K562 (cell line): ENCODE measurements around the gene ALDH18A1. TPM values are rescaled to one million over a fixed set of nuclear protein-coding genes. Genes with fewer than 3 reads are reported as not detected.

ENCODE experiments used
- ATAC-seq: fragments of 200-7000 bp; cut with Tn5 transposase; 3 replicates; pipeline ENCODE4 v1.9.1; 2020; ENCODE audit warnings: moderate library complexity
- BruUV-seq: library from RNA; stranded (reverse); fragments of 400-500 nt; replicated peaks from 2 replicates; lab custom pipeline; 2021; lab: Mats Ljungman, UMichigan
- CTCF ChIA-PET: fragments of 300-600 bp; formaldehyde crosslinking; extraction: SDS; loops from one replicate; lab custom pipeline; 2021; ENCODE audit warnings: low intra/inter-chr PET ratio; lab: Yijun Ruan, JAX
- POLR2A ChIA-PET: fragments of 300-600, 350-650 bp; sonication (Branson Sonifier 250); formaldehyde crosslinking; extraction: SDS; loops from one replicate; lab custom pipeline; 2021; ENCODE audit warnings: antibody characterized with exemption, inconsistent platforms; lab: Yijun Ruan, JAX
- DNase-seq, 4 experiments: peaks; one replicate each; pipeline versions ENCODE4 v3.0.0 to v3.0.0-alpha.2; 2011 to 2018; ENCODE audit warnings: low spot score in 3 of 4, mixed read lengths in 3 of 4; ENCODE audit errors: extremely low read depth in 1 of 4
- FAIRE-seq: peaks from 2 replicates; lab custom pipeline; 2011; peaks lifted over from hg19 to GRCh38; lab: Jason Lieb, UNC
- H2AFZ ChIP-seq: 2 replicates; pipeline ENCODE4 v1.6.0; 2011; ENCODE audit warnings: low read depth, low read length, control low read depth, inconsistent platforms
- H3K27ac ChIP-seq: fragments of 200-600 bp; 3 replicates; pipeline ENCODE4 v1.8.0; 2011; ENCODE audit warnings: low read depth, mild to moderate bottlenecking, control low read depth, inconsistent platforms, low read length, moderate library complexity, mixed read lengths; ENCODE audit errors: extremely low read depth
- H3K27me3 ChIP-seq, 2 experiments: fragments of 300-600 bp in 1 of 2; 2 replicates in 1 of 2; 3 replicates in 1 of 2; pipeline versions ENCODE4 v1.6.0 to v1.8.0; 2011; ENCODE audit warnings: inconsistent platforms in 2 of 2, low read length in 2 of 2, mild to moderate bottlenecking in 1 of 2, mixed read lengths in 1 of 2, moderate library complexity in 1 of 2; ENCODE audit not compliant: control insufficient read depth in 2 of 2, insufficient read depth in 2 of 2
- H3K36me3 ChIP-seq: fragments of 300-600 bp; 3 replicates; pipeline ENCODE4 v1.8.0; 2011; ENCODE audit warnings: mild to moderate bottlenecking, low read length, inconsistent platforms; ENCODE audit not compliant: control insufficient read depth, insufficient read depth
- H3K4me1 ChIP-seq, 2 experiments: fragments of 200-600 bp in 1 of 2; replicated peaks in 1 of 2; 2 replicates in 1 of 2; 3 replicates in 1 of 2; pipeline versions ENCODE4 v1.5.1 to v1.8.0; 2011; ENCODE audit warnings: inconsistent platforms in 2 of 2, low read length in 2 of 2, mild to moderate bottlenecking in 1 of 2, mixed read lengths in 1 of 2, moderate library complexity in 1 of 2; ENCODE audit not compliant: control insufficient read depth in 2 of 2, insufficient read depth in 2 of 2
- H3K4me2 ChIP-seq: 2 replicates; pipeline ENCODE4 v1.6.1; 2011; ENCODE audit warnings: low read length, control low read depth, inconsistent platforms, mixed read lengths; ENCODE audit not compliant: insufficient read depth
- H3K4me3 ChIP-seq: fragments of 200-600 bp; sonication (generic), shearing (Covaris generic); 2 replicates; pipeline ENCODE4 v1.5.1; 2016; ENCODE audit warnings: control low read depth, inconsistent platforms
- H3K79me2 ChIP-seq: fragments of 200-600 bp; 3 replicates; pipeline ENCODE4 v1.8.0; 2011; ENCODE audit warnings: low read length, inconsistent platforms; ENCODE audit not compliant: control insufficient read depth, insufficient read depth
- H3K9ac ChIP-seq, 2 experiments: 2 replicates each; pipeline versions ENCODE4 v1.6.0 to v1.6.1; 2011; ENCODE audit warnings: low read depth in 2 of 2, low read length in 2 of 2, control low read depth in 1 of 2, inconsistent platforms in 1 of 2, mild to moderate bottlenecking in 1 of 2, mixed read lengths in 1 of 2; ENCODE audit not compliant: insufficient read depth in 1 of 2
- H3K9me1 ChIP-seq: one replicate; pipeline ENCODE4 v1.6.0; 2011; ENCODE audit warnings: inconsistent platforms, mild to moderate bottlenecking, low read length, moderate library complexity; ENCODE audit not compliant: control insufficient read depth, insufficient read depth
- H3K9me3 ChIP-seq: replicated peaks from 2 replicates; pipeline ENCODE4 v1.5.1; 2011; ENCODE audit warnings: low read depth, low read length, inconsistent platforms; ENCODE audit not compliant: control insufficient read depth, insufficient read depth
- H4K20me1 ChIP-seq: replicated peaks from 2 replicates; pipeline ENCODE4 v1.6.1; 2011; ENCODE audit warnings: low read length, inconsistent platforms, mixed read lengths; ENCODE audit not compliant: control insufficient read depth, insufficient read depth
- CCNT2 ChIP-seq: IDR thresholded peaks from 2 replicates; pipeline ENCODE4 v1.6.1; 2011; ENCODE audit warnings: borderline replicate concordance, low read depth, mild to moderate bottlenecking, moderate library complexity, mixed read lengths, low read length; ENCODE audit not compliant: insufficient read length; ENCODE audit errors: extremely low read depth
- CTBP1 ChIP-seq: fragments of 450-650 bp; IDR thresholded peaks from 2 replicates; pipeline ENCODE4 v1.6.1; 2016; ENCODE audit warnings: borderline replicate concordance
- KDM1A ChIP-seq, 2 experiments: fragments of 450-650 bp; IDR thresholded peaks; 2 replicates each; pipeline ENCODE4 v1.6.1; 2016; ENCODE audit warnings: mild to moderate bottlenecking in 2 of 2
- RBBP5 ChIP-seq: fragments of 200-600 bp; sonication (generic); IDR thresholded peaks from 2 replicates; pipeline ENCODE4 v1.6.1; 2012; ENCODE audit warnings: borderline replicate concordance, mild to moderate bottlenecking, low read length, control low read depth, inconsistent platforms; ENCODE audit not compliant: insufficient read depth, poor library complexity, severe bottlenecking
- RFX5 ChIP-seq: IDR thresholded peaks from 2 replicates; pipeline ENCODE4 v1.6.1; 2011; ENCODE audit warnings: low read depth, mild to moderate bottlenecking, improper control_type of control experiment, low read length
- SFPQ ChIP-seq: fragments of 200-400 bp; formaldehyde crosslinking; IDR thresholded peaks from 2 replicates; pipeline ENCODE4 v1.6.1; 2017; ENCODE audit warnings: mild to moderate bottlenecking, low read depth, low read length, moderate library complexity
- ZEB2 ChIP-seq: fragments of 450-650 bp; IDR thresholded peaks from 2 replicates; pipeline ENCODE4 v1.6.1; 2016
- ZFP91 ChIP-seq: sonication (generic); formaldehyde crosslinking; IDR thresholded peaks from 2 replicates; pipeline ENCODE4 v1.8.0; 2022; ENCODE audit warnings: mild to moderate bottlenecking, missing genetic modification reagents
- WGBS: fragments of 100-300 bp; shearing (Covaris generic); methylation state at CpG from one replicate; pipeline ENCODE4 v1.1.6; 2016; ENCODE audit warnings: low coverage, mixed read lengths; ENCODE audit not compliant: insufficient coverage; ENCODE audit errors: missing lambda C conversion rate; 5-methylcytosine and 5-hydroxymethylcytosine counted together
- in situ Hi-C: fragments of 300-500 bp; cut with MboI; formaldehyde crosslinking; loops from 4 replicates; pipeline ENCODE4 v1.15.0; 2018; ENCODE audit warnings: inconsistent platforms, mixed read lengths
- intact Hi-C: fragments of 100-400 bp; cut with micrococcal nuclease; formaldehyde crosslinking; loops from 2 replicates; pipeline ENCODE4 v1.14.2; 2022
- polyA plus RNA-seq, 8 experiments: library from polyadenylated mRNA; depleted of rRNA in 4 of 8; stranded (reverse) in 5 of 8; unstranded in 3 of 8; fragments of >200 nt; fragmentation: Nextera tagmentation in 2 of 8; fragmentation: Illumina TruSeq in 1 of 8; extraction: Ambion mirVana in 2 of 8; extraction: Trizol in 1 of 8; gene quantifications; 2 replicates each; pipeline versions ENCODE4 v1.2.1 to v1.2.3, GENCODE V29; 2011 to 2014; ENCODE audit warnings: inconsistent platforms in 1 of 8, missing spikeins in 1 of 8
- total RNA-seq, 7 experiments: library from RNA; depleted of rRNA in 6 of 7; stranded (reverse); fragments of >200 nt in 6 of 7; fragmentation: Illumina TruSeq in 2 of 7; extraction: Trizol in 2 of 7; gene quantifications; 2 replicates each; pipeline versions ENCODE4 v1.2.1 to v1.2.3, GENCODE V29; 2011 to 2021; ENCODE audit warnings: low replicate concordance in 1 of 7

The ALDH18A1 gene
- total and polyA plus RNA-seq, 9 of the 15 experiments (the other 6 are each of a cell fraction or from before 2014, with no cell fraction given), result 12.0 to 83.3 (median 43.8) TPM

- Histone ChIP-seq H3K9ac (peak overlapping the region; percentile 53 to 92), H3K9me3 (no peaks in the 10 kb centered on the region; the same call in 1 of the 2 replicates), H3K4me2 (peak overlapping the region; percentile 87), H3K4me3 (peak overlapping the region; percentile 67), H3K4me1 (peaks cover 18 to 22% of the 10 kb centered on the region in 2 experiments; a peak in 4 of 5 replicates), H3K27ac (peak overlapping the region; percentile 68; the same call in 2 of the 3 replicates), H4K20me1 (no peaks in the 10 kb centered on the region), H3K9me1 (no peaks in the 10 kb centered on the region), H3K79me2 (peaks cover 8% of the 10 kb centered on the region; the same call in 2 of the 3 replicates), H2AFZ (peak overlapping the region; percentile 76), H3K36me3 (no peaks in the 10 kb centered on the region), H3K27me3 (no peaks in the 10 kb centered on the region)
- ATAC-seq (peak; percentile 10; the same call in 1 of the 3 replicates), FAIRE-seq (peak; percentile 54), DNase-seq (peak in 3 of 4 experiments; percentile 28 to 38 (median 35))
- 6% methylated on average over 32 of the region's 48 CpGs for WGBS
- POLR2A ChIA-PET, result interaction anchor here (0.7 kb wide), 1 partner anchor 16 kb away, joined by 4 read pairs; no protein-coding TSS in a partner anchor
- in situ Hi-C loops (no loop called here), intact Hi-C loops (loop anchor here (2.0 kb wide), 1 partner anchor 68 kb away; no protein-coding TSS in a partner anchor)
- TSS peak; percentile 67 for BruUV-seq
- no peak for TF ChIP-seq RFX5
- TF ChIP-seq KDM1A (IDR thresholded peaks at IDR 0.05), result peak in 1 of 2 experiments; percentile 25; a peak in 1 of 4 replicates
- peak; percentile 86; the same call in 1 of the 2 replicates for TF ChIP-seq CTBP1
- TF ChIP-seq SFPQ, result no peak
- TF ChIP-seq ZEB2, result peak; percentile 62; the same call in 1 of the 2 replicates
- peak; percentile 19 for TF ChIP-seq CCNT2
- peak; percentile 69 for TF ChIP-seq RBBP5
- TF ChIP-seq ZFP91 (CRISPR knock-in tag), result peak; percentile 93
- CTCF ChIA-PET, result interaction anchor here (0.6 kb wide), 1 partner anchor 124 kb away, joined by 3 read pairs; no protein-coding TSS in a partner anchor
Observed at GRCh38 chr10:95560278-95561176, 96.0 kb downstream of the ALDH18A1 start.
